T47D (cell line): Measurements from ENCODE around the gene CLIC6.
"Not testable (repeated sequence)": the region's sequence is repeated elsewhere in the genome, so short reads cannot be mapped to it uniquely, and the experiment has no call there.

Source experiments
- DNase-seq, 2 experiments: peaks; one replicate each; pipeline versions ENCODE4 v3.0.0 to v3.0.0-alpha.2; 2011 to 2012; ENCODE audit warnings: low read depth in 1 of 2, low spot score in 1 of 2
- JUND ChIP-seq: IDR thresholded peaks from 2 replicates; pipeline ENCODE4 v1.6.1; 2012; ENCODE audit warnings: low read depth
- in situ Hi-C: cut with HindIII; loops from 2 replicates; pipeline ENCODE4 v1.10.0; 2016; ENCODE audit warnings: low sequenced_read_pairs, low pct_unique_long_range_greater_than_20kb

Gene CLIC6

GRCh38 chr21:34701726-34702125, 32.9 kb downstream of the CLIC6 start:
- no peak for TF ChIP-seq JUND
- DNase-seq, result no peak
- in situ Hi-C loops, result no loop called here

- no peak for DNase-seq
- in situ Hi-C loops, result no loop called here
- TF ChIP-seq JUND, result no peak
These were observed 33.8 kb downstream of the CLIC6 start for GRCh38 chr21:34702341-34703170.

- TF ChIP-seq JUND, result no peak
- DNase-seq, result no peak
- in situ Hi-C loops, result no loop called here
These were observed 34.8 kb downstream of the CLIC6 start for GRCh38 chr21:34703571-34703970.

- TF ChIP-seq JUND, result no peak
- in situ Hi-C loops, result no loop called here
- DNase-seq, result no peak
These were observed 35.3 kb downstream of the CLIC6 start for GRCh38 chr21:34704119-34704518.

GRCh38 chr21:34705011-34705410, 36.2 kb downstream of the CLIC6 start:
- in situ Hi-C loops, result no loop called here
- no peak for DNase-seq
- TF ChIP-seq JUND, result no peak

GRCh38 chr21:34706337-34706736, 37.5 kb downstream of the CLIC6 start:
- in situ Hi-C loops, result no loop called here
- DNase-seq, result no peak
- no peak for TF ChIP-seq JUND

- in situ Hi-C loops, result no loop called here
- no peak for TF ChIP-seq JUND
- no peak for DNase-seq
These were observed 39.1 kb downstream of the CLIC6 start for GRCh38 chr21:34707876-34708325.

- DNase-seq, result no peak
- no peak for TF ChIP-seq JUND
- in situ Hi-C loops, result no loop called here
These were observed 44.8 kb downstream of the CLIC6 start for GRCh38 chr21:34713621-34714020.

GRCh38 chr21:34715518-34715917, 46.7 kb downstream of the CLIC6 start:
- no peak for TF ChIP-seq JUND
- in situ Hi-C loops, result no loop called here
- DNase-seq, result no peak

GRCh38 chr21:34715985-34716596, 47.3 kb downstream of the CLIC6 start:
- TF ChIP-seq JUND, result no peak
- in situ Hi-C loops, result no loop called here
- DNase-seq, result no peak

GRCh38 chr21:34718529-34718928, 49.7 kb downstream of the CLIC6 start:
- DNase-seq, in situ Hi-C loops: not testable (repeated sequence)

- no peak for DNase-seq
- in situ Hi-C loops, result no loop called here
These were observed 54.0 kb downstream of the CLIC6 start for GRCh38 chr21:34722684-34723300.

More at GRCh38 chr21:34722684-34723300, 54.0 kb downstream of the CLIC6 start:
- no peak for TF ChIP-seq JUND
